MV-4-11 (cell line): ENCODE measurements around the gene INPP4B.

Experiments used
- DNase-seq: peaks from one replicate; lab custom pipeline; 2025; lab: John Stamatoyannopoulos, UW

The INPP4B gene

DNA sequence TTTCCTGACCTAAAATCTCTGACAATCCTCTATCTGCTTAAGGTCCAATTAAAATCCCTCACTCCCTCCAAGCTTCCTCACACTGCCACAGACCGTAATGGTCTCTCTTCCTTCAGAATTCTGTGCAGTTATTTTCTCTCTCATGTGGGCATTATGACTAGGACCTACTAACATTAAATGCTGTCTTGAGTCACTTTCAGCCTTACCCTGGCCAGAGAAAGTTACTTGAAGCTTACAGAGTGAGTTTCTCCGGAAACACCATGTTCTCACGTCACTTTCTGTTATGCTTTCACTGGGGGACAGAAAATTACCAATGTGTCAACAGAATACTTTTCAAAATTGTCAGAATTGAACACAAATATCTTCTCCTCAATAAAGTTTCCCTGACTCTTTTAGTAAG, 271.8 kb downstream of the INPP4B start:
- DNase-seq = no peak

DNA sequence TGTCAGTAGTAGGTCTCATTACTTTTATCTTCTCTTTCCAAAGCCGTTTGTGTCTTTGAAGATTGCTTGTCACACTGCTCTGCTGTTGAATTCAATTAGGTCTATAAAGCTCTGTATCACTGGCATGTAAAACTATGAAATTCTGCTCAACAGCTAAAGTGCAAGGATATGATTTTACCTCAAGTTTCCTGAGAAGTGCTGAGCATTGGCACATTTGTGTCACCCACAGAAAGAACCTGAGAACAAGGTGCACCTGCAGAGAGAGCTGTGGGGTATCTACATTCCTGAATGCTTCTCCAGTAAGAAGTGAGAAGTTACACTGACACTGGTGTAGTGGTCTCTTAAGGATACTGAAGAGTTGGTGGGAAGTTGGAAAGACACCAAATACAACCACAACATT, 274.0 kb downstream of the INPP4B start:
- DNase-seq = no peak

DNA sequence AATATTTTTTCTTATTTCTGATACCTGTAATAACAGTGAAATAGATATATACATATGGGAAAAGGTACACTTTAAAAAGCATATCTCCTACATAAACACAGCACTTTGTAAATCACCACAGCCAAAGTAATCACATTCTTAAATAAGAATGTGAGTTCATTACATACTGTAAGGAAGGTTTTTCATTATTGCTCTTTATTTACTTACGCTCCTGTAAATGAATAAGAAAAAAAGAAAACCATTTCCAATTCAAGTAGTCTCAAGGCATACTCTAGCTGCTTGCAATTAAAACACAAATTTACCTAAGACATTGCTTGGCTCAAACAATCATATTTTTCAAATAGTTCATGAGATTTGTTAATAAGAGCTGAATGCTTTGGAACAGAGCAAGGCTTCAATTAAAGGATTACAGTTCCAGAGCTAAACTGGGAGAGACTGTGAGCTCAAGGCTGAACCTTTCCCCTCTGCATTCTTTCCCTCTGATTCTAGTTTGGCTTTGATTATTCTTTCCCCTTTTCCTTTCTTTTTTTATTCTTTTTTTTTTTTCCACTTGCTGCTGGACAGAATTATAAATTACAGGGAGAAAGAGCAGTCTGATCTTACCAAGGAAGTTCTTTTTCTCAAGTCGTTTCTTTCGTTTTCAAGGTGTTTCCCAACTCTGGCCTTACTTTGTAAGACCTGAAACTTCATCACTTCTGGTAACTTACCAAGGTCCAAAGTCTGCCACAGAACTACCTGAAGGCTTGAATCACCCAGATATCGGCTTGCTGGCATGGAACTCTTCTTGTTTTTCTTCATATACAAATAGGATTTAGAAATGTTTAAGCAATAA, 278.3 kb downstream of the INPP4B start:
- no peak for DNase-seq

DNA sequence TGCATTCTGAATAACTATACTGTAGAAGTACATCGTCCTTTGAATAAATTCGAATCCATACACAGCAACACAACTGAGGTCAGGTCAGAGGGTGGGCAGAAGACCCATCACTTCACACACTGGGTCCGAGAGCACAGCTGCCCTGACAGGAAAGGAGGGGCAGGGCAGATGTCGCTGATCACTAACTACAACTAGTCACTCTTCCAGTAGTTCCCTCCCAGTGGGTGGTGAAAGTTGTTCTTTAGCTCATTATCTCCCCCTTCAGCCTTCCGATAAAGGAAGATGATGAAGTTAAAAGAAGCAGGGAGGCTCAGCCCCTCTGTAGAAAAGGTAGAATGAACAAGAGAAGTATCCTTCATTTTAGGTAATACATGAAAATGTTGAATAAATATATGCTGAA, 278.9 kb downstream of the INPP4B start:
- no peak for DNase-seq

DNA sequence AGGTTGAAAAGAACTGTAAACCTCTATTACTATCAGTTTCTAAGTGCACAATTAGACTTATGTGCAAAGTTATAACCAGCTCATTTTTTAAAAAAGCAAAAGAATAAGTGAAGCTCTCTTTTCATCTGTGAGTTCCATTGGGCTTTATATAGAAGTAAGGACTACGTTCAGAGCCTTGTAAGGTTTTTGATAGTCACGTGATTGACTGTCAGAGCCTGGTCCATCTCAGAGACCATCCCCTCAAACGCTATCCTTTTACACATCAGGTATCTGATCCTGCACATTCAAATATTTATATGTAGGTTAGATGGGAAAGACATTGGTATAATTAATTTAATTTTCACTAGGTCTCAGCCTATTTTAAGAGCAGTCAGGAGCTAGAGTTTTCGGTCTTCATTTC, 279.3 kb downstream of the INPP4B start:
- no peak for DNase-seq

DNA sequence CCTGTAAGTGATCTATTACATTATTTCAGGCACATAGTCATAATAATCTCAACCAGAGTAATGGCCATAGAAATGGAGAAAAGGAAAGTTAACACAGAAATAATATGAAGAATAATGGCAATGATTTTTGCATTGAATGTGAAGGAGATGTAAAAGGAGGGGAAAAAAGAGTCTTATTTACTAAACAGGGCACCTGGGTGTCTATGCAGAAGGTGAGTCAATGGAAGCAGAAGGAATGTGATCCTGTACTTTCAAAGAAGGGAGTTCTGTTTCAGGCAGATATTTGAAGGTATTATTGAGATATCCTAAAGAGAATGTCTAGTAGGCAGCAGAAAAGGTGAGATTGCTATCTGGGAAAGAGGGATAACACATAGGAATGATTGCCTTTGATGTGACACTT, 279.9 kb downstream of the INPP4B start:
- DNase-seq = no peak

DNA sequence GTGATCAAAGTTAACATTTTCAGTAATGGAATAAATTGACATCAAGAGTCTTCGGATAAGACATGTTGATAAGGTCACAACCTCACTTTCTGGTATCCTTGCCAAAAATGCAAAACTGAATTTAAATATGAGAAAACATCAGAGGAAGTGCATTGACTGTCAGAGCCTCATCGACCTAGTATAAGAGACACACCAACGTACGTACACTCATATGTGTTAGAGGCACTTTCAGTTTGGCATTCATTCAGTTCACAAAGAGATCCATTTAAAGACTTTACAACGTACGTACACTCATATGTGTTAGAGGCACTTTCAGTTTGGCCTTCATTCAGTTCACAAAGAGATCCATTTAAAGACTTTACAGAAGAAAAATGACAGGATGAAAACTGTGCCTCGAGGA, 280.3 kb downstream of the INPP4B start:
- DNase-seq = no peak

DNA sequence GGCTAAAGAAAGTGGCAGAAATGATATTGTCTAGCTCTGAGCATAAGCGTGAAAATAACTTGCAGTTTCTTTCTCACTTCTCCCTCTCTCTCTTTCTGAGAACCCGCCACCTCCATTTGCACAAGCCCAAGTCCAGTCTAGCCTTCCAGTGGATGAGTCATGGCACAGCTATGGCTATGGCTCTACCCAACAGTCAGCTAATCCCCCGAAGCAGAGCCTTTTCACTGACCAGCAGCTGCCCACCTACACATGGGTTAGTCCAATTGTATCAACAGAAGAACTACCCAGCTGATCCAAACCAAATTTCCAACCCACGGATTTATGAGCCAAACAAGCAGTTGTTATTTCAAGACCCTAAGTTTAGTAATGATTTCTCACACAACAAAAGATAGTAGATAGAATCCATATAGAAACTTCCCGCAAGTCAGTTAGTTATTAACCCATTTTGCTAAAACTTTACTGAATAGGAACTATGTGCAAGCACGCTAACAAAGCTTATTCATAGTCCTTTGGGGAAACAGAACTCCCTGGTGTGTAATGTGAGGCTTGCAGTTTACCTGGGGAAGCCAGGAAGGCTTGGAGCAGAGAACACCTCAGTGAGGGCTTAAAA, 282.3 kb downstream of the INPP4B start:
- no peak for DNase-seq

DNA sequence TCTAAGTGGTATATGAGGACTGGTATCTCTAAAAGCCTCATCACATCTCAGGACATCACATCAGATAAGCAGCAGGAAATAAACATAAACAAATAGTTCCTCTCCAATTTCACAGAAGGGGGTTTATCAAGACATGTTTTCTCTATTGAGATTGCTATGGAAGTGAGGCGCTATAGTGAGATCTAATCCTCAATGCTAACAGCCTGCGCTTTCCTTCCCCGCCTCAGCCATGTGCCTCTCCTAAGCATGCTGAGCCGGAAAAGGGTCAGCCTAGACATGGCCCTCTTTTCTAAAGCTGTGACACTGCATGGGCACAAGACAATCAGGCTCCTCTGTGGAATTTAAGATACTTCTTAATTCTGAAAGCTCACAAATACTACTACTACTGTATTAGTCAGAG, 286.1 kb downstream of the INPP4B start:
- DNase-seq = no peak

DNA sequence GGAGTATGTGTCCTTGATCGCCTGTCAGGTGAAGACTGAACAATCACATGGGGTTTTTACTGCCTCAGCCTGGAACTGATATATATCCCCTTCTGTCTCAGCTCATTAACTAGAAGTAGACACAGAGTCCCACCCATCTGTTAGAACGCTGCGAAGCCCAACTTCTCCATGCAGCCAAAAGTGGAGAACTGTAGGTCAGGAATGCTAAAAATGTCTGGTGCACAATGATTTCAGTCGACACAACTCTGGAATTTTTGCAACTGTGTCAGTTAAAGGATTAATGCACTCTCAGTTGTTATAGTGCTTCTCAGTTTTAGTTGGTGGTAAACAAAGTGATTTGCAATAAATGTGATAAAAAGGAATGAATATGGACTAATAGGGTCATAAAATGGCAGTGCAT, 287.2 kb downstream of the INPP4B start:
- no peak for DNase-seq

DNA sequence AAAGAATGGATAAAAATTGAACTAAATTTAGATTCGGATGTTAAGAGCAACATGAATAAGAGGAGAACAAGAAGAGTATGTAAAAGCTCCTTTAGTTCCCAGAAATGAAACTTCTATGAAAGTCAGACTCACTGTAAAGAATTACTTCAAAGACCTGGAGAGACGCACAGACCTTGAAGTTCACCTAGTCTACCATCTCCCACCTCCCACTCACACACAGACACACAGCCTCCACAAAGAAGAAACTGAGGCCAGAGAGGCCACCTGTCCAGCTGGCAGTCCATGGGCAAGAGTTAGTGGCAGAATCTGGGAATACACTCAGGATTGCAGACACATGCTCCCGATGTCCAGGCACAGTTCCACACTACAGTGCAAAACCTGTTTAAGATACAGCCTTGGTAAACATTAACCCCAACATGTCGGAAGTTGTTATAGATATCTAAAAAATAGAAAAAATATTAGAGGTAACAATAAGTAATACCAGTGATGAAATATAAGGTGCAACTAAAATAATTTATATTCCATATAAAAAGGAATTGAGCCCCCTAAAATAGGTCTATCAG, 288.8 kb downstream of the INPP4B start:
- DNase-seq = no peak

DNA sequence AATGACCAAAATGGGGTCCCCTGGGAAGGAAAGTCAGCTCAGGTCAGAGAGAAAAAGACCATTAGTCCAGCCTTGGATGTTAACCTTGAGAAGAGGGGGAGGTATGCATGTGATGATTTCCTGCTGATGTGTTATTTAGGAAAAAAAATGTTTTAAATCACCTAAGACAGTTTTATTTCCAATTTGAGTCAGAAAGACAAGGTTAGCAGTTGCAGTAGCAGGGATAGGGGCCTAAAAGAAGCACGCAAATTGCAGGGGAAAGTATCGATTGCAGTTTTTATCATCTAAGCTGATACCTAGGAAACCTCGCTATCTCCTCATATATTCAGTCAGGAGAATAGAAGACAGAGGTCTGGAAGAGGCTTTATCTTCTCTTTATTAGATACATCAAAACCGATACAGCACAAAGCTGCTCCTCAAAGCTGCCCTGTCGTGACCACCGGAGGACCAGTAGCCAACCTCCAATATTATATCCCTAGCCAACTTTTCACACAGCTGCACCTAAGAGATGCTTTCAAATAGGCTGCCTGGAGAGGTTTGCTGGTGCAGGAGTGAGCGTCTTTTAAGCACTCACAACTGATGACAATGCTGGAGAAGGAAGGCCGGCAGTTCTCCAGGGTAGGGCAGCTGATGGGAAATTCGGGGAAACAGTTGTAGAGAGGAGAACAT, 289.4 kb downstream of the INPP4B start:
- DNase-seq = no peak

DNA sequence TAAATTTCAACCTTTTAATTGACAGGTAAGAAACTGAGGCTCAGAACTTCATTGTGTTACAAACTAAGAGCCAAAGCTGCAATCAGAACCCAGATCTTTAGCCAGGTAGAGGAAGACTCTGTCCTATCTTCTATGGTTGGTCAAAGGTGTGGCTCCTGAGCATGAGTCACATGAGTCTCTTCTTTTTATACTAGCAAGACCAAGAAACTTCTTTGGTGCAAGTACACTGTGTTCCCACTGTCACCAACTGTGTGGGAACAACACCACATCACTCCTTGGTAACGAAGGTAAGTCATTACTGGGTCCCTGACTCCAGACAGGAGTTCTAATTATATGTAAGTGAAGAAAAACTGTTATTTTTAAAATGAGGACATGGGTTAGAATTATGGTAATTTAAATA, 290.1 kb downstream of the INPP4B start:
- no peak for DNase-seq

DNA sequence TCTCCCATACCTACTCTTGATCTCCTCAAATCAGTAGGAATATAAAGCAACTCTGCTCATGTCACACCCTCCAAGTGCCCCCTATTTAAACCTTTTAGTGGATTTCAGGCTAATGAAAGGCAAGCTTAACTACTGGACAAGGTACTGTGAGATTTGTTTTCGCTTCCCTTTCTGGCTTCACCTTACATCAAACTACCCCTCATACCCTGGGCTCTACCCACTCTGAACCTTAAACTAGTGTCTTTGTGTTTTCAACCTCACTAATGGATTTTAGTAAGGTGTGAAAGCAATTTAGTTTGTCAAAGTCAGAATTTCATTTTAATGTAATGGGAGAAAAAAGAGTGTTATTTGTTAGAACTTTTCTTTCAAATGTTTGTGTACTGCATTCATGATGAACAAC, 291.7 kb downstream of the INPP4B start:
- no peak for DNase-seq

DNA sequence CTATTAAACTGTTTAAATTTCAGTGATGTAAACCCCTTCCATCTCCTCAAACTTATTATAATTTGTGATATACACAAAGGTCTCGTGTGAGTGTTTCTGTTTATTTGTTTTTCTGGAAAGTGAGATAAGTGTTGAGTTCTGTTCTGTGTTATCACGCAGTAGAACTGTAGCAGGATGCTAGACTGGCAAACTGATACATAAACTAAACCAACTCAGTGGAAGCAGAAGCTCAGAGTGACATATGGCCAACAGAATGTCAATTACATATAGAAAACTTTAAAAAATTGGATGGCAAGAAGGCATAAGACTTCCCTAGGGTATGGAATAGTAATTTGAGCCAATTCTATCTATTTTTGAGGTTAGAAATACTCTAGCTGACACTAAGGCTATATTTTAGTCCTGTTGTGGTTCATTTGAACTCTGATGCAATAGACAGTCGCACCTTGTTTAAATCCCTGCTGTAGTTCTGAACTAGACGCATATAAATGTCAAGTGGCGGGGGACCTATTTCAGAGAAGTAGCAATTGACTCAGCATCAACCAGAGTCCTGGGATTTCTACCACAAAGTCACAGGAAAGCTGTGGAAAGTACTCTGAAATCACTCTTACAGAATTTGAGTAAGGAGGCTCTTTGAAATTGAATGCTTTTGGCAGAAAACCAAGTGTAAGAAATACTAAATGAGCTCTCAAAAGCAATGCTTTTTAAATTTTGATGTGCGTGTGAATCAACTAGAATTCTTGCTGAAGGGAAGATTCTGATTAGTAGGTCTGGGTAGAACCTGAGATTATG, 294.4 kb downstream of the INPP4B start:
- no peak for DNase-seq

DNA sequence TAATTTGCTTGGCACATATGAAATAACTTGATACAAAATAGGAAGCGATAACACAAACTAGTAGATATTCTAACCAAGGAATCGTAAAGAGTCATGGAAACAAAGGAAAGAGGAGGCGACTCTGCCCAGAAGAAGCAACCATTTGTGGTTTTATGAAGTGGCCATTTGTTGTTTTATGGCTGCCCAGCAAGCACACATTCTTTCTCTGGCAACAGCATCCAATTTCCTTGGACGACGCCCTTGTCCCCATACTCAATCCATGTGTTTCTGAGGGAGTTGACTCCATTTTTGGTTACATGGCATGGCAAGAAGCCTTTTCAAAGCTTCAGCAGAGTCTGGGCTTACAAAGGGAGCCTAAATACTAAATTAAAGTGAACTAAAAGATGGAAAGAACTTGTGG, 295.1 kb downstream of the INPP4B start:
- no peak for DNase-seq

DNA sequence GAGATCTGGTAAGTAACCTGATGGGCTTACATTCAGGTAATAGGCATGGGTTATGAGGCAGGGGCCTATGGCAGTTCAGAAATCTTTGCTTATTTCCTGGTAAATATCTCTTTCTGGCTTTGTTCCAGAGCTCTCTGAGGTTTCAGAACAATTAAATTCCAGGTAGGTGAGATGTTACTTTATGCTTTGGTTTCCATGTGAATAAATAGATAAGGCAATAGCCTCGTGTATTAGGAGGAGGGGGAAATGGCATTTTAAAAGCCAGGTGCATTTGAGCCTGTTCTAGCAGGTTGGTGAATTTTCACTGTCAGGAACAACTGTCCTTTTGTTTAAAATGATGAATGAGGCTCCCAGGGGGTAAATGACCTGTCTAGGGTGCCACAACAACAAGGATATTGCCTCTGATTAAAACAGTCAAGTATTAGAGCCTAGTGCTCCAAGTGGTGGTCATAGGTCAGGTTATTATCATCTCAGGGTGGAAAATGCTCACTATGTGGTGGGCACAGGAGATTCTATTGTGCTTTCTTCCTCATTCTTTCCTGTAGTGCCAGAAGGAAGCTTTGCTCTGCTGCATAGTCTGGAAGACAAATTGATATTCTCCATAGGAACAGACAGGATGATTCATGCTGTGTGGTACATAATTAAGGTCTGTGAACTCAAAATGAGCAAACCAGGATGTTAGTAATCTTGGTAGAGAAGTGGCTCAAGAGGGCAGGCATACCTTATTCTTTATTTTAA, 296.2 kb downstream of the INPP4B start:
- DNase-seq = no peak

DNA sequence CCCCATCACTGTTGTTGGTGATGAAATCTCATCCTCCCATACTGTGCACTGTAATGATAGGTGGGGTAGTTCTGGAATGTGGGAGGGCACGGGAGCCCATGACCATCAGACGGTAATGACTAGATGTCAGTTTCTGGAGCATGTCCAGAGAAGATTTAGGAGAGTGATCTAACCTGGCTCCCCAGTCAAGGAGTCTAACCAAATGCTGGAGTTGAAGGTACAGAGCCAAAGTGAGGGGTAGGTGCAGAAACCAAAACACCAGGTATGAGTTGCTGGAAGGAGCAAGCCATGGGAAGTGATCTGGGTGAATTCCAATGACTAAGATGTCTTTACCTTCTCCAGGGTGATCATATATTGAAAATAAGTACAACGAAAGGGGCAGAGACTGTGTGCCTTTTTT, 296.9 kb downstream of the INPP4B start:
- no peak for DNase-seq

DNA sequence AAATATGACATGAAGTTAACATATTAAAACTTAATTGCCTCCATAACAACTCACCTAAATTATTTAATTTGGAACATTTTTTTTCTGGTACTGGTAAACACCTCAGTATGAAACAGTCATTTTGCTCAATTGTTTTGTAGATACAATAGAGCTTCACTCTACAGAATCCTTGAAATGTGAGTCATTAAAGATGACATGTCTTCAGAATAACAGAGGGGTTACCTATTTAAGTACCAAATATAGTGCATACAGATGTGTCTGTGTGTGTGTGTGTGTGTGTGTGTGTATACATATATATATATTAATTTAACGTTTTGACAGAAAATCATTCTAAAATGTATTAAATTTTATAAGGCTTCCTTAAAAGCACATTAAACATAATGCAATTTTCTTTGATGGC, 297.6 kb downstream of the INPP4B start:
- no peak for DNase-seq

DNA sequence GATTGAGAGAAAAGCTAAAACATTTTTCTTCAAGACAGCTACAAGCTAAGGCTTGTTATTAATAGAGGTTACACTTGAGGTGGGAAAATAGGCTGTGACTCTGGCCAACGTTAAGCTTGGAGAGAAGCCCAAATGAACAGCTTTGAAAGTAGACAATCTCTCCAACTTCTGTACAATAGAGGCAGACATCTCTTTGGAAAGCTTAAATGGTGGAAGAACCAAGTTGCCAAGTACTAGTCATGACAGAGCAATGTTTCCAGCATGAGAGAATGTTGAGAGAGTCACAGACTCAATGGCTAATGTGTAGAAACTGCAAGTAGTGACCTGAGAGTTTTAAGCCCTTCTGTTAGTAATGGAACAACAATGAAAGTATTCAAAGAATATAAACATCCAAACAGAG, 298.1 kb downstream of the INPP4B start:
- DNase-seq = no peak

DNA sequence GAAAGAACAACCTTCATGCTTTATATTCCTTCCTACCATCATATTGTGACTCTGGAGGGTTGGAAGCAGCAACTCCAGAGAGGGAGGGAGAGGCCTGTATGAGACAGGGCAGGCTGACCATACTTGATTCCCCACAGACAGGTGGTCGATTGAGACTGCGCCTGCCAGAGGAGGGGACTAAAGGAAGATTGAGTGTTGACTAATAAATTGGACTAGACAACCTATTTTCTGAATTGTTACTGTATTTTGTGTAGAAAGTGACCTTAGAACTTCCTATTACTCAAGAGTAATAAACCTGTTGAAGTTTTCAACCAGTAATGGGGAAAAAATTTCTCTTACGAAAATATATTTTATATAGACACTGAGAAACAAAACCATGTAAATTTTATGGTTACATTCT, 301.5 kb downstream of the INPP4B start:
- DNase-seq = no peak

DNA sequence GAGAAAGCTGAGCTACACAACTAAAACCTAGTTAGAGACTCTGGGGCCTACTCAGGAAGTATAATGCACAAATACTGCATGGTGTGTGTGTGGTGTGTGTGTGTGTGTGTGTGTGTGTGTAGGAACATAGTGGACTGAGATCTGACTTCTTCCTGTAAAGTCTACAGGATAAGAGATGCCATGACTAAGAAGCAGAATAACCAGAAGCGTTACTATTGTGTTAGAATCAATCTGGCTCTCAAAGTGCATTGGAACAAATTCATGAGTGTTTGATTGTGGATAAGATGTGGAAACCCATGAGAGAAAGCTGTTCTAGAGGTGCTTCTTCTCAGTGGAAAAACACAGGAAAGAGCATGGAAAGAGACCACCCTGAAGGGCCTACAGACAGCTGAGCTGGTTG, 302.1 kb downstream of the INPP4B start:
- DNase-seq = no peak
